Neural progenitor cell (in vitro differentiated cells): ENCODE results near the gene PUSL1.

ENCODE experiments used
- EZH2 ChIP-seq: fragments of 200-600 bp; sonication (generic); IDR thresholded peaks from 2 replicates; pipeline ENCODE4 v1.6.1; 2017; ENCODE audit warnings: antibody characterized with exemption, mild to moderate bottlenecking, moderate library complexity
- EZH2phosphoT487 ChIP-seq: fragments of 200-600 bp; sonication (generic); IDR thresholded peaks from 2 replicates; pipeline ENCODE4 v1.6.1; 2017; ENCODE audit warnings: antibody characterized with exemption
- TF ChIP-seq, protein P1 (sequence below): fragments of 200-600 bp; sonication (generic); IDR thresholded peaks from 2 replicates; pipeline ENCODE4 v1.5.1; 2017; ENCODE audit warnings: antibody characterized with exemption, mild to moderate bottlenecking

DNA sequence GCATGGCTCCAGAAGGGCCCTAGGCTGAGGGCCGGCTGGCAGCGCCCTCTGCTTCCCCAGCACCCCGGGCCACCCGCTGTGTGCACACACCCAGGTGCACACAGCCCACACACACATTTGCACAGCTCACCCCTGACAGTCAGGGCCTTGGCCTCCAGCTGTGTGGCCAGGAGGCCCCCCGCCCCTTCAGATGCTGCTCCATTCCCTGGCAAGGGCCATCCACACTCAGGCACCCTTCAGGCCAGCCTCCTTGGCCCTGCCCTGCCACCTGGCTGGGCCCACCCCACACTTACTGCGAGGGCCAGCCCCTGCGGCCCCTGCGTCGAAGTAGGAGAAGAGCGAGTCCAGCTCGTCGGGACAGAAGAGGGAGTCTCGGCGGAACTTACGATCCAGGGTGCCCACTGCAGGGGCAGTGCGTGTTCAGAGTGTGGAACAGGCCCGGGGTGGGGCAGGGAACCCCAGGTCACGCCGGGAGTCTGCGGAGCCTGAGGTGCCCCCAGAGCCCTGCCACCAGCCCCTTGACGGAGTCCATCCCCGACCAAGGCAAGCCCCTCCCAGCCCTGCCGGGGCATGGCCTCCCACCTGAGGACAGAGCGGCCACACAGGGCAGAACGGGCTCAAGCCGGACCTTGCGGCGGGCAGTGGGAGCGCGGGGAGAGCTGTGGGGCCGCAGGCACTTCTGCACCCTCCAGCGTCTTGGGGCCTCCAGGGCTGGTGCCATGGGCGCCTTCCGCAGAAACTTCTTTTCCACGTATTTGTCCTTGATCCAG, 13.1 kb upstream of the PUSL1 start:
- TF ChIP-seq, protein P1, sequence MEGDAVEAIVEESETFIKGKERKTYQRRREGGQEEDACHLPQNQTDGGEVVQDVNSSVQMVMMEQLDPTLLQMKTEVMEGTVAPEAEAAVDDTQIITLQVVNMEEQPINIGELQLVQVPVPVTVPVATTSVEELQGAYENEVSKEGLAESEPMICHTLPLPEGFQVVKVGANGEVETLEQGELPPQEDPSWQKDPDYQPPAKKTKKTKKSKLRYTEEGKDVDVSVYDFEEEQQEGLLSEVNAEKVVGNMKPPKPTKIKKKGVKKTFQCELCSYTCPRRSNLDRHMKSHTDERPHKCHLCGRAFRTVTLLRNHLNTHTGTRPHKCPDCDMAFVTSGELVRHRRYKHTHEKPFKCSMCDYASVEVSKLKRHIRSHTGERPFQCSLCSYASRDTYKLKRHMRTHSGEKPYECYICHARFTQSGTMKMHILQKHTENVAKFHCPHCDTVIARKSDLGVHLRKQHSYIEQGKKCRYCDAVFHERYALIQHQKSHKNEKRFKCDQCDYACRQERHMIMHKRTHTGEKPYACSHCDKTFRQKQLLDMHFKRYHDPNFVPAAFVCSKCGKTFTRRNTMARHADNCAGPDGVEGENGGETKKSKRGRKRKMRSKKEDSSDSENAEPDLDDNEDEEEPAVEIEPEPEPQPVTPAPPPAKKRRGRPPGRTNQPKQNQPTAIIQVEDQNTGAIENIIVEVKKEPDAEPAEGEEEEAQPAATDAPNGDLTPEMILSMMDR = no peak
- no peak for TF ChIP-seq EZH2
- TF ChIP-seq EZH2phosphoT487 = no peak
